ENCODE results near the gene ACOT11. TPM values are rescaled to one million over a fixed set of nuclear protein-coding genes. Genes with fewer than 3 reads are reported as not detected.

ACOT11 gene
- total and polyA plus RNA-seq, 2 of the 13 experiments (the other 11 are each of a cell fraction or from before 2014, with no cell fraction given), result 2.6 to 3.3 TPM

DNA sequence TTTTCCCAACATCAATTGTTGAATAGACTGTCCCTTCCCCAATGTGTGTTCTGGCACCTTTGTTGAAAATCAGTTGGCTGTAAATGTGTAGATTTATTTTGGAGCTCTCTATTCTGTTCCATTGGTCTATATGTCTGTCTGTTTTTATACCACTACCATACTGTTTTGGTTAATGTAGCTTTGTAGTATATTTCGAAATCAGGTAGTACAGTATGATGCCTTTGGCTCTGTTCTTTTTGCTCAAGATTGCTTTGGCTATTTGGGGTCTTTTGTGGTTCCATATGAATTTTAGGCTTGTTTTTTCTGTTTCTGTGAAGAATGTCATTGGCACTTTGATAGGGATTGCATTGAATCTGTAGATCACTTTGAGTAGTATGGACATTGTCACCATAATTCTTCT, 8.1 kb downstream of the ACOT11 start:
- no TSS peak for BruUV-seq (replicated peaks)
- H3K79me2 ChIP-seq (ENCODE audit: insufficient read depth, low read length), result no peaks in the 10 kb centered on the region
- 92% methylated on average over 1 of the region's 1 CpG for WGBS (ENCODE audit: low lambda C conversion rate)
- DNase-seq (ENCODE audit: low spot score) (no peak), ATAC-seq (no peak), FAIRE-seq (no peak)
- no peak overlapping the region for H3K27ac ChIP-seq (ENCODE audit: extremely low read length, insufficient read depth, low read length)
- no peak overlapping the region for H3K4me3 ChIP-seq (replicated peaks in 1 of 3; ENCODE audit: insufficient read depth in 1 of 3, low read depth in 2 of 3, low read length in 3 of 3)
- in situ Hi-C loops (cut with HindIII; ENCODE audit: extremely low pct_ligation_motif_present, low pct_unique_long_range_greater_than_20kb) (no loop called here), intact Hi-C loops (cut with micrococcal nuclease; ENCODE audit: unreplicated experiment) (no loop called here)
- H3K4me1 ChIP-seq (ENCODE audit: insufficient read depth, low read length), result peaks cover 20% of the 10 kb centered on the region
- TF ChIP-seq HNRNPK (IDR thresholded peaks at IDR 0.05; ENCODE audit: low read depth, low read length, poor library complexity, severe bottlenecking) (no peak), IKZF4 (CRISPR knock-in tag; IDR thresholded peaks at IDR 0.05; ENCODE audit: borderline replicate concordance, low read depth, not compliant biosample characterization) (no peak)
- TF ChIP-seq, protein P1, sequence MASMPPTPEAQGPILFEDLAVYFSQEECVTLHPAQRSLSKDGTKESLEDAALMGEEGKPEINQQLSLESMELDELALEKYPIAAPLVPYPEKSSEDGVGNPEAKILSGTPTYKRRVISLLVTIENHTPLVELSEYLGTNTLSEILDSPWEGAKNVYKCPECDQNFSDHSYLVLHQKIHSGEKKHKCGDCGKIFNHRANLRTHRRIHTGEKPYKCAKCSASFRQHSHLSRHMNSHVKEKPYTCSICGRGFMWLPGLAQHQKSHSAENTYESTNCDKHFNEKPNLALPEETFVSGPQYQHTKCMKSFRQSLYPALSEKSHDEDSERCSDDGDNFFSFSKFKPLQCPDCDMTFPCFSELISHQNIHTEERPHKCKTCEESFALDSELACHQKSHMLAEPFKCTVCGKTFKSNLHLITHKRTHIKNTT (CRISPR knock-in tag; IDR thresholded peaks at IDR 0.05), result no peak
- H3K9ac ChIP-seq (ENCODE audit: insufficient read depth, low read depth, low read length), result no peak overlapping the region
- no peaks in the 10 kb centered on the region; the same call in 1 of the 2 replicates for H3K9me3 ChIP-seq (ENCODE audit: low read length)
- POLR2A ChIA-PET, result interaction anchor here (0.7 kb wide), 1 partner anchor 14 kb away, joined by 3 read pairs; no protein-coding TSS in a partner anchor
- H3K36me3 ChIP-seq (replicated peaks in 1 of 2; ENCODE audit: control insufficient read depth in 1 of 2, insufficient read depth in 2 of 2, low read length in 2 of 2), result no peaks in the 10 kb centered on the region
- CTCF ChIA-PET (ENCODE audit: low intra/inter-chr PET ratio, low total read pairs), result no interaction called here
- H2AFZ ChIP-seq (ENCODE audit: low read length), result no peak overlapping the region
- no peaks in the 10 kb centered on the region for H3K27me3 ChIP-seq (ENCODE audit: control insufficient read depth in 1 of 2, insufficient read depth in 2 of 2, low read length in 2 of 2)
- H3K4me2 ChIP-seq (ENCODE audit: low read depth, low read length), result no peak overlapping the region
- no peaks in the 10 kb centered on the region for H4K20me1 ChIP-seq (ENCODE audit: insufficient read depth, low read length)

DNA sequence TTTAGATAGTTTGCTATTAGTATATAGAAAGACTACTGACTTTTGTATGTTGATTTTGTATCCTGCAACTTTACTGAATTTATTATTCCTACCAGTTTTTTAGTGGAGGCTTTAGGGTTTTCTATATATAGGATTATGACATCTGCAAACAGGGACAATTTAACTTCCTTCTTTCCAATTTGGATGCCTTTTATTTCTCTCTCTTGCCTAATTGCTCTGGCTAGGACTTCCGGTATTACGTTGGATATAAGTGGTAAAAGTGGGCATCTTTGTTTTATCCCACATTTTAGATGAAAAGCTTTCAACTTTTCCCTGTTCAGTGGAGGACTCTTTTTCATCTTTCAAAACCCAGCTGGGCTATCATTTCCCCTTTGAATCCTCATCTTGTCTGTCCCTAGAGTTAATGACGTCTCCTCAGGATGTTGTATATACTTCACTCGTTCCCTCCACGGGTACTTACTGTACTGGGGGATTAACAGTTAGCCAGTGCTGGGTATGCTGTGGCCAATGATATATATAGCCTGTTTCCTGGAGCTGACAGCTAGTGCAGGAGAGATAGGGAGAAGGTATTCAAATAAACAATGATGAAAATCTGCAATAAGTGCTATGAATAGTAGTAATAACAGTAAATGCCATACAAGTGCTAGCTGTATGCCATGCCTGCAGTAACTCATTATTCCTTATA, 9.8 kb downstream of the ACOT11 start:
- FAIRE-seq, result no peak
- TF ChIP-seq IKZF4 (CRISPR knock-in tag; IDR thresholded peaks at IDR 0.05; ENCODE audit: borderline replicate concordance, low read depth, not compliant biosample characterization), result no peak
- no peak for TF ChIP-seq ZSCAN30 (CRISPR knock-in tag; IDR thresholded peaks at IDR 0.05)
- TF ChIP-seq MAFK (conservative IDR thresholded peaks at IDR 0.05 in 1 of 2, IDR thresholded peaks at IDR 0.05 in 1 of 2; ENCODE audit: low read length in 2 of 2), result no peak
- no peak for TF ChIP-seq PRPF4 (IDR thresholded peaks at IDR 0.05; ENCODE audit: low read depth, low read length, poor library complexity, severe bottlenecking)
- TF ChIP-seq NCOA1 (CRISPR knock-in tag; IDR thresholded peaks at IDR 0.05), result no peak
- no peak for TF ChIP-seq ZNF883 (CRISPR knock-in tag; IDR thresholded peaks at IDR 0.05; ENCODE audit: not compliant biosample characterization)
- no peak for TF ChIP-seq ESRRA (CRISPR knock-in tag; IDR thresholded peaks at IDR 0.05; ENCODE audit: low read depth)
- no peak for TF ChIP-seq RBAK (CRISPR knock-in tag; IDR thresholded peaks at IDR 0.05)
- TF ChIP-seq ZNF549 (CRISPR knock-in tag; IDR thresholded peaks at IDR 0.05), result no peak
- no peak for TF ChIP-seq FOXA1 (IDR thresholded peaks at IDR 0.05)
- TF ChIP-seq FOXA1 (CRISPR knock-in tag; IDR thresholded peaks at IDR 0.05), result no peak
- TF ChIP-seq HNRNPLL (IDR thresholded peaks at IDR 0.05; ENCODE audit: low read depth, low read length, poor library complexity, severe bottlenecking), result no peak
- TF ChIP-seq TP53 (CRISPR knock-in tag; conservative IDR thresholded peaks at IDR 0.05), result no peak
- TF ChIP-seq ZKSCAN1 (IDR thresholded peaks at IDR 0.05; ENCODE audit: low read length), result no peak
- TF ChIP-seq ZNF746 (CRISPR knock-in tag; IDR thresholded peaks at IDR 0.05), result no peak

More for the DNA sequence above, 9.8 kb downstream of the ACOT11 start:
- no peak overlapping the region for H3K27ac ChIP-seq (ENCODE audit: extremely low read length, insufficient read depth, low read length)
- H4K20me1 ChIP-seq (ENCODE audit: insufficient read depth, low read length), result no peaks in the 10 kb centered on the region
- no peak for DNase-seq (ENCODE audit: low spot score)
- H2AFZ ChIP-seq (ENCODE audit: low read length), result no peak overlapping the region
- peaks cover 15% of the 10 kb centered on the region for H3K4me1 ChIP-seq (ENCODE audit: insufficient read depth, low read length)
- WGBS (ENCODE audit: low lambda C conversion rate), result 79% methylated on average over 5 of the region's 5 CpGs
- CTCF ChIA-PET (ENCODE audit: low intra/inter-chr PET ratio, low total read pairs), result no interaction called here
- ATAC-seq, result no peak
- H3K79me2 ChIP-seq (ENCODE audit: insufficient read depth, low read length), result no peaks in the 10 kb centered on the region
- intact Hi-C loops (cut with micrococcal nuclease; ENCODE audit: unreplicated experiment), result no loop called here
- H3K4me3 ChIP-seq (replicated peaks in 1 of 3; ENCODE audit: insufficient read depth in 1 of 3, low read depth in 2 of 3, low read length in 3 of 3), result no peak overlapping the region
- no peaks in the 10 kb centered on the region; the same call in 1 of the 2 replicates for H3K9me3 ChIP-seq (ENCODE audit: low read length)
- no peaks in the 10 kb centered on the region for H3K36me3 ChIP-seq (replicated peaks in 1 of 2; ENCODE audit: control insufficient read depth in 1 of 2, insufficient read depth in 2 of 2, low read length in 2 of 2)
- H3K9ac ChIP-seq (ENCODE audit: insufficient read depth, low read depth, low read length), result no peak overlapping the region
- in situ Hi-C loops (cut with HindIII; ENCODE audit: extremely low pct_ligation_motif_present, low pct_unique_long_range_greater_than_20kb), result no loop called here
- no TSS peak for BruUV-seq (replicated peaks)
- H3K4me2 ChIP-seq (ENCODE audit: low read depth, low read length), result no peak overlapping the region
- POLR2A ChIA-PET, result interaction anchor here (0.9 kb wide), 1 partner anchor 10 kb away, joined by 3 read pairs; the partner anchor contains the start of gene ACOT11
- no peaks in the 10 kb centered on the region for H3K27me3 ChIP-seq (ENCODE audit: control insufficient read depth in 1 of 2, insufficient read depth in 2 of 2, low read length in 2 of 2)

All from HepG2 (cell line).